ENCODE results near the gene NXPE4.

GRCh38 chr11:114595571-114595970 is at the start of gene NXPE4:
- TF ChIP-seq CTCF (IDR thresholded peaks at IDR 0.05; ENCODE audit: low read depth, low read length, poor library complexity, severe bottlenecking) (no peak), EZH2phosphoT487 (IDR thresholded peaks at IDR 0.05; ENCODE audit: borderline replicate concordance, low read length) (no peak)
